Mesenchymal stem cell (in vitro differentiated cells and primary cell): ENCODE results near the gene ADCY10.

ENCODE experiments used
- DNase-seq: peaks from one replicate; pipeline ENCODE4 v3.0.0-alpha.2; 2013
- H2AFZ ChIP-seq: one replicate; pipeline ENCODE4 v1.6.1; 2013; ENCODE audit warnings: low read depth, mild to moderate bottlenecking, control low read depth, inconsistent platforms, low read length, moderate library complexity
- H2AK5ac ChIP-seq: 2 replicates; pipeline ENCODE4 v1.6.1; 2013; ENCODE audit warnings: low read length, moderate library complexity, mild to moderate bottlenecking, inconsistent platforms; ENCODE audit not compliant: severe bottlenecking
- H2BK120ac ChIP-seq: one replicate; pipeline ENCODE4 v1.6.1; 2013; ENCODE audit warnings: low read depth, mild to moderate bottlenecking, inconsistent platforms, low read length, moderate library complexity
- H2BK12ac ChIP-seq, 2 experiments: one replicate each; pipeline ENCODE4 v1.6.1; 2013; ENCODE audit warnings: inconsistent platforms in 2 of 2, low read length in 2 of 2, mild to moderate bottlenecking in 2 of 2, moderate library complexity in 2 of 2, control low read depth in 1 of 2
- H2BK15ac ChIP-seq: one replicate; pipeline ENCODE4 v1.6.1; 2013; ENCODE audit warnings: mild to moderate bottlenecking, low read depth, inconsistent platforms; ENCODE audit not compliant: poor library complexity, severe bottlenecking
- H2BK5ac ChIP-seq: 2 replicates; pipeline ENCODE4 v1.6.1; 2013; ENCODE audit warnings: low read depth, mild to moderate bottlenecking, low read length, control low read depth, inconsistent platforms; ENCODE audit not compliant: poor library complexity, severe bottlenecking
- H3K14ac ChIP-seq, 2 experiments: one replicate each; pipeline ENCODE4 v1.6.1; 2013; ENCODE audit warnings: inconsistent platforms in 2 of 2, low read length in 2 of 2, control low read depth in 1 of 2, mild to moderate bottlenecking in 1 of 2, moderate library complexity in 1 of 2
- H3K18ac ChIP-seq, 2 experiments: one replicate each; pipeline ENCODE4 v1.6.1; 2013; ENCODE audit warnings: inconsistent platforms in 2 of 2, low read length in 2 of 2, control low read depth in 1 of 2, low read depth in 1 of 2, mild to moderate bottlenecking in 1 of 2
- H3K23ac ChIP-seq, 2 experiments: one replicate each; pipeline ENCODE4 v1.6.1; 2013; ENCODE audit warnings: inconsistent platforms in 2 of 2, low read length in 2 of 2, mild to moderate bottlenecking in 2 of 2, moderate library complexity in 2 of 2, control low read depth in 1 of 2
- H3K27ac ChIP-seq: 2 replicates; pipeline ENCODE4 v1.5.1; 2013; ENCODE audit warnings: mild to moderate bottlenecking, moderate library complexity, low read length, control low read depth, inconsistent platforms; ENCODE audit not compliant: poor library complexity, severe bottlenecking
- H3K27me3 ChIP-seq, 2 experiments: 2 replicates each; pipeline versions ENCODE4 v1.6.1 to v1.7.0; 2013; ENCODE audit warnings: low read length in 2 of 2, mild to moderate bottlenecking in 2 of 2, moderate library complexity in 2 of 2, control low read depth in 1 of 2, inconsistent platforms in 1 of 2; ENCODE audit not compliant: control insufficient read depth in 1 of 2, insufficient read depth in 1 of 2
- H3K36me3 ChIP-seq, 2 experiments: 2 replicates each; pipeline versions ENCODE4 v1.6.1 to v1.7.0; 2013; ENCODE audit warnings: low read length in 2 of 2, control low read depth in 1 of 2, inconsistent platforms in 1 of 2, low read depth in 1 of 2, mild to moderate bottlenecking in 1 of 2; ENCODE audit not compliant: insufficient read depth in 2 of 2, control insufficient read depth in 1 of 2
- H3K4ac ChIP-seq, 2 experiments: one replicate each; pipeline ENCODE4 v1.6.1; 2013; ENCODE audit warnings: inconsistent platforms in 2 of 2, low read length in 2 of 2, mild to moderate bottlenecking in 2 of 2, moderate library complexity in 2 of 2, control low read depth in 1 of 2, low read depth in 1 of 2
- H3K4me1 ChIP-seq: 2 replicates; pipeline ENCODE4 v1.6.1; 2013; ENCODE audit warnings: low read depth, low read length, control low read depth; ENCODE audit not compliant: control insufficient read depth, insufficient read depth
- H3K4me2 ChIP-seq: 2 replicates; pipeline ENCODE4 v1.6.1; 2013; ENCODE audit warnings: low read length, mild to moderate bottlenecking, inconsistent platforms; ENCODE audit not compliant: poor library complexity, severe bottlenecking
- H3K4me3 ChIP-seq, 2 experiments: 2 replicates each; pipeline versions ENCODE4 v1.5.1 to v1.7.0; 2013; ENCODE audit warnings: low read length in 2 of 2, mild to moderate bottlenecking in 2 of 2, control low read depth in 1 of 2, low read depth in 1 of 2; ENCODE audit not compliant: insufficient read depth in 1 of 2
- H3K79me1 ChIP-seq: replicated peaks from 2 replicates; pipeline ENCODE4 v1.6.1; 2013; ENCODE audit warnings: mild to moderate bottlenecking, control low read depth, low read length, inconsistent platforms; ENCODE audit not compliant: poor library complexity, severe bottlenecking
- H3K9ac ChIP-seq: 2 replicates; pipeline ENCODE4 v1.7.0; 2013; ENCODE audit warnings: mild to moderate bottlenecking, low read length, moderate library complexity
- H3K9me3 ChIP-seq: 2 replicates; pipeline ENCODE4 v1.7.0; 2013; ENCODE audit warnings: mild to moderate bottlenecking, low read length; ENCODE audit not compliant: control insufficient read depth
- H4K8ac ChIP-seq: one replicate; pipeline ENCODE4 v1.6.1; 2013; ENCODE audit warnings: inconsistent platforms, mild to moderate bottlenecking, low read length, moderate library complexity
- H4K91ac ChIP-seq: one replicate; pipeline ENCODE4 v1.6.1; 2013; ENCODE audit warnings: mild to moderate bottlenecking, low read length, inconsistent platforms
- WGBS: methylation state at CpG from one replicate; pipeline ENCODE4 v1.1.7; 2013; ENCODE audit warnings: mixed read lengths; 5-methylcytosine and 5-hydroxymethylcytosine counted together

ADCY10 gene

GRCh38 chr1:167797015-167797414, 116.9 kb downstream of the ADCY10 start:
- Histone ChIP-seq H2AFZ (no peak overlapping the region), H2BK12ac (no peak overlapping the region), H3K9ac (peak overlapping the region; percentile 85), H3K4me3 (peak overlapping the region in 1 of 2 experiments; percentile 57), H3K4ac (no peak overlapping the region), H2AK5ac (no peak overlapping the region), H3K79me1 (peaks cover 11% of the 10 kb centered on the region), H4K91ac (no peak overlapping the region), H3K4me2 (no peak overlapping the region), H3K18ac (peak overlapping the region in 1 of 2 experiments; percentile 11), H2BK5ac (no peak overlapping the region), H3K27ac (peak overlapping the region; percentile 96), H3K23ac (no peak overlapping the region), H3K9me3 (no peaks in the 10 kb centered on the region), H3K14ac (no peak overlapping the region), H3K36me3 (peaks cover 0 to 11% of the 10 kb centered on the region in 2 experiments), H2BK15ac (no peak overlapping the region), H3K4me1 (peaks cover 13% of the 10 kb centered on the region), H4K8ac (no peak overlapping the region), H2BK120ac (no peak overlapping the region), H3K27me3 (no peaks in the 10 kb centered on the region)
- WGBS: 9% methylated on average over 1 of the region's 2 CpGs
- peak; percentile 97 for DNase-seq

GRCh38 chr1:167795810-167796740, 117.9 kb downstream of the ADCY10 start:
- Histone ChIP-seq H4K8ac (no peak overlapping the region), H3K9me3 (no peaks in the 10 kb centered on the region), H3K4ac (peak overlapping the region in 1 of 2 experiments; percentile 6), H3K4me3 (peak overlapping the region in 1 of 2 experiments; percentile 3), H3K18ac (peak overlapping the region; percentile 34 to 40), H4K91ac (no peak overlapping the region), H2AK5ac (peak overlapping the region; percentile 13), H3K79me1 (peaks cover 7% of the 10 kb centered on the region), H3K27ac (peak overlapping the region; percentile 96), H2BK120ac (no peak overlapping the region), H2BK15ac (no peak overlapping the region), H3K23ac (no peak overlapping the region), H2BK12ac (peak overlapping the region; percentile 9 to 55), H3K4me1 (peaks cover 15% of the 10 kb centered on the region), H2BK5ac (peak overlapping the region; percentile 1), H3K36me3 (peaks cover 2 to 3% of the 10 kb centered on the region in 2 experiments), H2AFZ (no peak overlapping the region), H3K27me3 (no peaks in the 10 kb centered on the region), H3K9ac (peak overlapping the region; percentile 85), H3K4me2 (no peak overlapping the region), H3K14ac (no peak overlapping the region)
- DNase-seq: no peak
- WGBS: 75% methylated on average over 10 of the region's 10 CpGs

GRCh38 chr1:167794043-167794442, 119.9 kb downstream of the ADCY10 start:
- peak overlapping the region; percentile 62 for H2AK5ac ChIP-seq
- H3K4ac ChIP-seq: no peak overlapping the region
- no peak overlapping the region for H3K4me3 ChIP-seq
- H3K4me1 ChIP-seq: peaks cover 21% of the 10 kb centered on the region
- H3K36me3 ChIP-seq: peaks cover 9 to 23% of the 10 kb centered on the region in 2 experiments
- no peak overlapping the region for H4K8ac ChIP-seq
- H2BK120ac ChIP-seq: no peak overlapping the region
- H3K4me2 ChIP-seq: no peak overlapping the region
- no peak overlapping the region for H3K18ac ChIP-seq
- no peak for DNase-seq
- peak overlapping the region; percentile 10 for H3K27ac ChIP-seq
- 100% methylated on average over 1 of the region's 1 CpG for WGBS
- H2BK12ac ChIP-seq: no peak overlapping the region
- no peak overlapping the region for H3K14ac ChIP-seq
- no peaks in the 10 kb centered on the region for H3K27me3 ChIP-seq
- no peak overlapping the region for H3K9ac ChIP-seq
- H4K91ac ChIP-seq: no peak overlapping the region
- no peak overlapping the region for H2BK5ac ChIP-seq
- no peaks in the 10 kb centered on the region for H3K9me3 ChIP-seq
- peaks cover 7% of the 10 kb centered on the region for H3K79me1 ChIP-seq
- H2BK15ac ChIP-seq: no peak overlapping the region
- no peak overlapping the region for H2AFZ ChIP-seq
- H3K23ac ChIP-seq: no peak overlapping the region

- no peak overlapping the region for H3K14ac ChIP-seq
- no peak overlapping the region for H4K8ac ChIP-seq
- no peaks in the 10 kb centered on the region for H3K27me3 ChIP-seq
- peak overlapping the region; percentile 97 for H2BK5ac ChIP-seq
- H2AK5ac ChIP-seq: peak overlapping the region; percentile 77
- H2BK15ac ChIP-seq: no peak overlapping the region
- peaks cover 8% of the 10 kb centered on the region for H3K79me1 ChIP-seq
- H3K4ac ChIP-seq: no peak overlapping the region
- H3K4me1 ChIP-seq: peaks cover 17% of the 10 kb centered on the region
- peak overlapping the region; percentile 99 for H3K27ac ChIP-seq
- H3K9me3 ChIP-seq: no peaks in the 10 kb centered on the region
- peaks cover 9 to 41% of the 10 kb centered on the region in 2 experiments for H3K36me3 ChIP-seq
- H2AFZ ChIP-seq: no peak overlapping the region
- DNase-seq: no peak
- H3K9ac ChIP-seq: no peak overlapping the region
- no peak overlapping the region for H3K23ac ChIP-seq
- no peak overlapping the region for H3K4me3 ChIP-seq
- H2BK12ac ChIP-seq: no peak overlapping the region
- H3K18ac ChIP-seq: peak overlapping the region in 1 of 2 experiments; percentile 49
- no peak overlapping the region for H4K91ac ChIP-seq
- no peak overlapping the region for H2BK120ac ChIP-seq
- peak overlapping the region; percentile 24 for H3K4me2 ChIP-seq
- WGBS: 93% methylated on average over 2 of the region's 4 CpGs
These were observed 121.8 kb downstream of the ADCY10 start for GRCh38 chr1:167792188-167792565.
